HCT116 (cell line): ENCODE results near the gene PDE7B. TPM values are rescaled to one million over a fixed set of nuclear protein-coding genes. Genes with fewer than 3 reads are reported as not detected.

Source experiments
- ATAC-seq: fragments of 200-7000 bp; cut with Tn5 transposase; 2 replicates; pipeline ENCODE4 v1.9.1; 2020; ENCODE audit warnings: mild to moderate bottlenecking, moderate library complexity
- BruUV-seq: library from RNA; stranded (reverse); fragments of 400-500 nt; replicated peaks from 2 replicates; lab custom pipeline; 2021; lab: Mats Ljungman, UMichigan
- CTCF ChIA-PET: fragments of 300-600 bp; sonication (Branson Sonifier 250); formaldehyde crosslinking; loops from one replicate; lab custom pipeline; 2021; ENCODE audit warnings: antibody characterized with exemption; lab: Charles Lee
- POLR2A ChIA-PET: fragments of 300-600, 350-600 bp; sonication (Branson Sonifier 250); formaldehyde crosslinking; loops from one replicate; lab custom pipeline; 2021; ENCODE audit warnings: antibody characterized with exemption; lab: Charles Lee
- RAD21 ChIA-PET, 2 experiments: fragments of 300-600 bp; sonication (Branson Sonifier 250); formaldehyde crosslinking; loops; one replicate each; lab custom pipeline; 2023; ENCODE audit warnings: low total read pairs in 2 of 2; ENCODE audit not compliant: uncharacterized antibody in 2 of 2, unreplicated experiment in 2 of 2, low non-redundant PET in 1 of 2; lab: Charles Lee
- DNase-seq: peaks from one replicate; pipeline ENCODE4 v3.0.0-alpha.2; 2010; ENCODE audit warnings: low read depth, low spot score
- H2AFZ ChIP-seq: fragments of 200-600 bp; shearing (Covaris generic), sonication (generic); 2 replicates; pipeline ENCODE4 v1.6.1; 2017; ENCODE audit warnings: low read depth, mixed run types, mixed read lengths, antibody characterized with exemption, low read length; ENCODE audit not compliant: poor library complexity, severe bottlenecking
- H3K27ac ChIP-seq: 2 replicates; pipeline ENCODE4 v1.5.1; 2012; ENCODE audit warnings: low read depth, low read length
- H3K27me3 ChIP-seq: fragments of 200-600 bp; sonication (generic); 2 replicates; pipeline ENCODE4 v1.6.1; 2016; ENCODE audit warnings: mixed run types, low read length, mixed read lengths; ENCODE audit not compliant: insufficient read depth
- H3K36me3 ChIP-seq, 2 experiments: fragments of 200-500 bp in 1 of 2; fragments of 200-600 bp in 1 of 2; sonication (Bioruptor generic) in 1 of 2; sonication (generic) in 1 of 2; 2 replicates each; pipeline versions ENCODE4 v1.5.1 to v1.6.1; 2014 to 2016; ENCODE audit warnings: low read length in 2 of 2, inconsistent platforms in 1 of 2, mixed read lengths in 1 of 2, mixed run types in 1 of 2; ENCODE audit not compliant: insufficient read depth in 2 of 2, control insufficient read depth in 1 of 2
- H3K4me1 ChIP-seq, 2 experiments: fragments of 200-600 bp in 1 of 2; sonication (generic) in 1 of 2; 2 replicates each; pipeline versions ENCODE4 v1.5.1 to v1.6.1; 2012 to 2017; ENCODE audit warnings: low read length in 2 of 2, inconsistent platforms in 1 of 2, mild to moderate bottlenecking in 1 of 2, mixed read lengths in 1 of 2, mixed run types in 1 of 2, moderate library complexity in 1 of 2; ENCODE audit not compliant: insufficient read depth in 2 of 2, control insufficient read depth in 1 of 2
- H3K4me2 ChIP-seq: fragments of 200-600 bp; sonication (generic); 2 replicates; pipeline ENCODE4 v1.6.1; 2017; ENCODE audit warnings: mixed run types, low read length, mixed read lengths
- H3K4me3 ChIP-seq, 2 experiments: fragments of 200-600 bp in 1 of 2; sonication (generic) in 1 of 2; replicated peaks in 1 of 2; 2 replicates each; pipeline ENCODE4 v1.5.1; 2011 to 2016; ENCODE audit warnings: low read length in 2 of 2, control low read depth in 1 of 2, low read depth in 1 of 2, mild to moderate bottlenecking in 1 of 2, mixed read lengths in 1 of 2, mixed run types in 1 of 2
- H3K79me2 ChIP-seq: fragments of 200-600 bp; sonication (generic); 2 replicates; pipeline ENCODE4 v1.6.1; 2017; ENCODE audit warnings: mild to moderate bottlenecking, mixed run types, low read length, moderate library complexity, mixed read lengths; ENCODE audit not compliant: insufficient read depth
- H3K9ac ChIP-seq: fragments of 200-600 bp; sonication (generic); 2 replicates; pipeline ENCODE4 v1.6.1; 2016; ENCODE audit warnings: low read length, mixed read lengths
- H3K9me2 ChIP-seq: fragments of 200-600 bp; sonication (generic), shearing (Covaris generic); 2 replicates; pipeline ENCODE4 v1.6.1; 2017; ENCODE audit warnings: mixed run types, mild to moderate bottlenecking, moderate library complexity; ENCODE audit not compliant: insufficient read depth
- H3K9me3 ChIP-seq, 2 experiments: fragments of 200-500 bp in 1 of 2; fragments of 200-600 bp in 1 of 2; sonication (Bioruptor generic) in 1 of 2; sonication (generic) in 1 of 2; 2 replicates each; pipeline ENCODE4 v1.6.1; 2014 to 2017; ENCODE audit warnings: low read length in 2 of 2, mixed read lengths in 2 of 2, inconsistent platforms in 1 of 2, low read depth in 1 of 2, mild to moderate bottlenecking in 1 of 2, mixed run types in 1 of 2, moderate library complexity in 1 of 2; ENCODE audit not compliant: control insufficient read depth in 1 of 2, insufficient read depth in 1 of 2
- H4K20me1 ChIP-seq: fragments of 200-600 bp; sonication (generic), shearing (Covaris generic); 2 replicates; pipeline ENCODE4 v1.6.1; 2017; ENCODE audit warnings: mixed run types, mild to moderate bottlenecking, moderate library complexity; ENCODE audit not compliant: insufficient read depth
- CBX3 ChIP-seq: IDR thresholded peaks from 2 replicates; pipeline ENCODE4 v1.6.1; 2012; ENCODE audit warnings: low read depth
- CEBPB ChIP-seq: IDR thresholded peaks from 2 replicates; pipeline ENCODE4 v1.6.1; 2012; ENCODE audit warnings: low read depth
- CTCF ChIP-seq, 3 experiments: fragments of 200-600 bp in 1 of 3; sonication (generic) in 1 of 3; IDR thresholded peaks in 2 of 3; conservative IDR thresholded peaks in 1 of 3; 2 replicates each; pipeline ENCODE4 v1.5.1; 2012 to 2017; ENCODE audit warnings: low read depth in 2 of 3, low read length in 2 of 3, antibody characterized with exemption in 1 of 3, borderline replicate concordance in 1 of 3, control low read depth in 1 of 3, mild to moderate bottlenecking in 1 of 3, mixed read lengths in 1 of 3, mixed run types in 1 of 3, moderate library complexity in 1 of 3; ENCODE audit not compliant: insufficient read depth in 1 of 3
- EGR1 ChIP-seq: IDR thresholded peaks from 2 replicates; pipeline ENCODE4 v1.6.1; 2012; ENCODE audit warnings: low read depth
- ELF1 ChIP-seq: IDR thresholded peaks from 2 replicates; pipeline ENCODE4 v1.6.1; 2012; ENCODE audit warnings: low read depth, borderline replicate concordance
- EZH2phosphoT487 ChIP-seq: fragments of 200-600 bp; IDR thresholded peaks from 2 replicates; pipeline ENCODE4 v1.6.1; 2018; ENCODE audit warnings: antibody characterized with exemption, borderline replicate concordance
- FOSL1 ChIP-seq: IDR thresholded peaks from 2 replicates; pipeline ENCODE4 v1.6.1; 2012; ENCODE audit warnings: low read depth
- POLR2A ChIP-seq: IDR thresholded peaks from 2 replicates; pipeline ENCODE4 v1.7.0; 2011; ENCODE audit warnings: borderline replicate concordance; ENCODE audit not compliant: insufficient read depth, insufficient read length; ENCODE audit errors: extremely low read depth
- POLR2AphosphoS5 ChIP-seq: IDR thresholded peaks from 2 replicates; pipeline ENCODE4 v1.6.1; 2011; ENCODE audit warnings: mild to moderate bottlenecking, low read depth, low read length, moderate library complexity
- REST ChIP-seq: IDR thresholded peaks from 2 replicates; pipeline ENCODE4 v1.6.1; 2012; ENCODE audit warnings: low read depth
- SIN3A ChIP-seq: IDR thresholded peaks from 2 replicates; pipeline ENCODE4 v1.6.1; 2012; ENCODE audit warnings: low read depth
- SRF ChIP-seq: IDR thresholded peaks from 2 replicates; pipeline ENCODE4 v1.6.1; 2012; ENCODE audit warnings: low read depth
- TCF7L2 ChIP-seq: IDR thresholded peaks from 2 replicates; pipeline ENCODE4 v1.7.0; 2011; ENCODE audit warnings: borderline replicate concordance, inconsistent platforms; ENCODE audit not compliant: insufficient read depth, insufficient read length; ENCODE audit errors: extremely low read depth
- YY1 ChIP-seq: IDR thresholded peaks from 2 replicates; pipeline ENCODE4 v1.6.1; 2011; ENCODE audit warnings: low read length, low read depth, moderate library complexity, mild to moderate bottlenecking; ENCODE audit not compliant: insufficient replicate concordance; ENCODE audit errors: extremely low read depth
- ZFX ChIP-seq: fragments of 450-650 bp; IDR thresholded peaks from 2 replicates; pipeline ENCODE4 v1.6.1; 2017
- ZNF274 ChIP-seq: fragments of 200-500 bp; sonication (Bioruptor generic); IDR thresholded peaks from 2 replicates; pipeline ENCODE4 v1.6.1; 2014; ENCODE audit warnings: mild to moderate bottlenecking, low read depth, low read length, inconsistent platforms
- intact Hi-C: fragments of 100-400 bp; cut with micrococcal nuclease; formaldehyde crosslinking; loops from 2 replicates; pipeline ENCODE4 v1.10.0; 2022
- total RNA-seq: library from RNA; stranded (reverse); gene quantifications from one replicate; pipeline ENCODE4 v1.2.1, GENCODE V29; 2021; ENCODE audit not compliant: unreplicated experiment

Gene PDE7B
- total RNA-seq, 1 experiment from 2014 or later, result 0.61 TPM

- no TSS peak for BruUV-seq
- Histone ChIP-seq H3K4me1 (no peaks in the 10 kb centered on the region), H2AFZ (no peak overlapping the region), H3K79me2 (no peaks in the 10 kb centered on the region), H3K27ac (no peak overlapping the region), H3K4me2 (no peak overlapping the region), H3K27me3 (no peaks in the 10 kb centered on the region), H4K20me1 (no peaks in the 10 kb centered on the region), H3K9me2 (no peaks in the 10 kb centered on the region), H3K9ac (no peak overlapping the region), H3K36me3 (no peaks in the 10 kb centered on the region), H3K4me3 (no peak overlapping the region), H3K9me3 (no peaks in the 10 kb centered on the region)
- POLR2A ChIA-PET, result no interaction called here
- no peak for ATAC-seq
- no peak for DNase-seq
- CTCF ChIA-PET, result no interaction called here
- TF ChIP-seq EZH2phosphoT487 (no peak), CEBPB (no peak), ELF1 (no peak), SIN3A (no peak), ZNF274 (no peak), TCF7L2 (no peak), CBX3 (no peak), FOSL1 (no peak), ZFX (no peak), CTCF (IDR thresholded peaks at IDR 0.05 in 2 of 3, conservative IDR thresholded peaks at IDR 0.05 in 1 of 3; ENCODE audit: borderline replicate concordance in 1 of 3, insufficient read depth in 1 of 3, low read depth in 2 of 3, low read length in 2 of 3) (no peak), SRF (no peak), EGR1 (no peak), YY1 (no peak), POLR2A (no peak), REST (no peak), POLR2AphosphoS5 (no peak)
- intact Hi-C loops, result no loop called here
- RAD21 ChIA-PET, result no interaction called here
Measured at GRCh38 chr6:135853986-135854385, 2.5 kb downstream of the PDE7B start.
